ENCODE data around the gene ITIH5. TPM values are rescaled to one million over a fixed set of nuclear protein-coding genes. Genes with fewer than 3 reads are reported as not detected.
A peak's percentile ranks its signal among the peaks of the same experiment; 100 is the strongest.
"Not testable (repeated sequence)": the region's sequence is repeated elsewhere in the genome, so short reads cannot be mapped to it uniquely, and the experiment has no call there.

The ITIH5 gene
- total RNA-seq (2014; rRNA removed; shearing (Covaris generic); ENCODE audit: low replicate concordance): 0.44 TPM in 1 of 2 replicates, not detected in the other

DNA sequence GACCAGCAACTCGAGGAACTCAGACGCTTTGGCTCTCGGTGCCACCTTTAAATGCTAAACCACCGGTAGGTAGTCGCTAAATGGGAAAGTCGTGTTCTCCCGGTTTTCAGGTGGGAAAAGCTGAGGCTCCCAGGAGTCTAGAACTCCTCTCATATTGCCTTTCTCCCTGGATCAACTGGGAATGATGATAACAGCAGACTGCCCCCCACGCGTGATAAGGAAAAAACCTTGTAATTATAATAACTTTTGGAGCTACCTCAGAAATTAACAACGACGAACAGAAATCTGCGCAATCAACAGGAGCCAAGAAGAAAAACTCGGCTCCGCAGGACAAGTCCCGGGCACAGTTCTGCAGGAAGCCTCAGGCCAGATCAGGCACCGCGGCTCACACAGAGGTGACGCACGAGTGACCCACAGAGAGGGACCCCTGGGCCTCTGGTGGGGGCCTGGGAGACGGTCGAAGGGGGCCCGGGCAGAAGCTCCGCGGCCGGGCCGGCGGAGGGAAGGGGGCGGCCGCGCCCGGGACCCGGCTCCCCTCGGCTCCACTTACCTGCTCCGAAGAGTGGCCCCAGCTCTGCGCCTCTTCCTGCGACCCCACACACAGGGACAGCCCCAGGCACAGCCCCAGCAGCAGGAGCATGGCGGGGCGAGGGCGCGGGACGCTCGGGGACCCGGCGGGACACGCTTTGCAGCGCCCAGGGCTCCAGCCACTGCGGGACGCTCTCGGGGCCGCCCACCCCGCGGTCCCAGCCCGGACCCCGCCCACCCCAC lies at the start of gene ITIH5:
ITIH5 (minus strand) TSS at position 714 of the 771 bp plus-strand sequence; CDS start at position 640, 74 bp downstream.
- H3K27me3 ChIP-seq: peaks cover 35% of the 10 kb centered on the region
- peak within 1 kb of the TSS; percentile 6; the same call in 1 of the 2 replicates for H3K4me3 ChIP-seq
- no peaks in the 10 kb centered on the region for H3K9me3 ChIP-seq
- DNase-seq: no peak
- no peaks in the 10 kb centered on the region for H3K36me3 ChIP-seq

DNA sequence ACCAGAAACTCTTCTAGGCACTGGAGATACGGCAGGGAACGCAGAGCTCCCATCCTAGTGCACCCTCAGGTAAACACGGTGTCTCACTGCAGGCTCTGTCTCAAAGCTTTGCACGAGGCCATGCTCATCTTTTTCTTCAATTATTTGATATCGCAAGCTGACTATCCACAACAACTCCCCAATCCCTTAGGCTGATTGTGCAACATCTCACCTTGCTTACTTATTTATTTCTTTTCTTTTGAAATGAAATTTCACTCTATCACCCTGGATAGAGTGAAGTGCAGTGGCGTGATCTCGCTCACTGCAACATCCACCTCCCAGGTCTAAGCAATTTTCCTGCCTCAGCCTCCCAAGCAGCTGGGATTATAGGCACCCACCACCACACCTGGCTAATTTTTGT lies 48.7 kb upstream of the ITIH5 start:
- no peak overlapping the region for H3K4me3 ChIP-seq
- H3K27me3 ChIP-seq: no peaks in the 10 kb centered on the region
- DNase-seq: no peak
- no peaks in the 10 kb centered on the region for H3K9me3 ChIP-seq
- H3K36me3 ChIP-seq: no peaks in the 10 kb centered on the region

GRCh38 chr10:7711075-7711474 lies 44.3 kb upstream of the ITIH5 start:
- H3K4me3 ChIP-seq, H3K9me3 ChIP-seq, H3K27me3 ChIP-seq, DNase-seq, H3K36me3 ChIP-seq: not testable (repeated sequence)

DNA sequence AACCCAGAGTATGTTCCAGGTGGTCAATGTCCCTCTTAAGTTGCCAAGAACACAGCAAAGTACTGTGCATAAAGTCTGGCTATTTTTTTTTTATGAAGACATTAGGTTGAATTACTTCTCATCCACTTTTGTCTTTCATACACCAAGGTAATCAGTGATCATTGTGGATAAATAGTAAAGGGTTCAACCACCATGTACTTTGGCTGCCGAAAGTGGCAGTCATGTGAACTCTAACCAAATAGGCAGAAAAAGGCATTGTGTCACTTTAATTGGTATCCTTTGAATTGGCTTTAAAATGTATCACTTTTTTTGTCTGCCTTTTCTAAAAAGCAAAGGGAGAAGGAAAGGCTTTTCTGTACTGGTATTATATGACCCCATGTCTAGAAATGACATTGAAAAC lies 43.7 kb upstream of the ITIH5 start:
- H3K9me3 ChIP-seq: no peaks in the 10 kb centered on the region
- no peaks in the 10 kb centered on the region for H3K36me3 ChIP-seq
- H3K4me3 ChIP-seq: no peak overlapping the region
- no peak for DNase-seq
- peaks cover 7% of the 10 kb centered on the region; the same call in 1 of the 2 replicates for H3K27me3 ChIP-seq

DNA sequence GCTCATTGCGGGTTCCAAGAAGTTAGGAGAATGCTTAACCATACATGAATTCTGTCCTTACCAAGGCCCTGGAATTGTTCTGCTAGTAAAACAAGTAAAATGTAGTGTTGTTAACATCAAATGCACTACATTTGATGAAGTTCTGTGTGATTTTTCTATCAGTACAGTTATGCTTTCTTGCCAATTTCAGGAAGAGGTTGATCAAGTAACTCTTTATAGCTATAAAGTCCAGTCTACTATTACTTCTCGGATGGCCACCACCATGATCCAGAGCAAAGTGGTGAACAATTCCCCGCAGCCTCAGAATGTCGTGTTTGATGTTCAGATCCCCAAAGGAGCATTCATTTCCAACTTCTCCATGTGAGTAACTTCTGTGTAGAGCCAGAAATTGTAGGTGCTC lies 42.1 kb upstream of the ITIH5 start:
- Histone ChIP-seq H3K27me3 (peaks cover 8% of the 10 kb centered on the region; the same call in 1 of the 2 replicates), H3K9me3 (no peaks in the 10 kb centered on the region), H3K4me3 (no peak overlapping the region), H3K36me3 (no peaks in the 10 kb centered on the region)
- DNase-seq: no peak

- Histone ChIP-seq H3K36me3 (no peaks in the 10 kb centered on the region), H3K9me3 (no peaks in the 10 kb centered on the region), H3K27me3 (peaks cover 16% of the 10 kb centered on the region; the same call in 1 of the 2 replicates), H3K4me3 (no peak overlapping the region)
- no peak for DNase-seq
These were observed 41.3 kb upstream of the ITIH5 start for GRCh38 chr10:7707858-7708622.

- Histone ChIP-seq H3K4me3 (no peak overlapping the region), H3K36me3 (no peaks in the 10 kb centered on the region), H3K9me3 (no peaks in the 10 kb centered on the region), H3K27me3 (peaks cover 18% of the 10 kb centered on the region; the same call in 1 of the 2 replicates)
- DNase-seq: no peak
These were observed 40.3 kb upstream of the ITIH5 start for GRCh38 chr10:7707102-7707501.

DNA sequence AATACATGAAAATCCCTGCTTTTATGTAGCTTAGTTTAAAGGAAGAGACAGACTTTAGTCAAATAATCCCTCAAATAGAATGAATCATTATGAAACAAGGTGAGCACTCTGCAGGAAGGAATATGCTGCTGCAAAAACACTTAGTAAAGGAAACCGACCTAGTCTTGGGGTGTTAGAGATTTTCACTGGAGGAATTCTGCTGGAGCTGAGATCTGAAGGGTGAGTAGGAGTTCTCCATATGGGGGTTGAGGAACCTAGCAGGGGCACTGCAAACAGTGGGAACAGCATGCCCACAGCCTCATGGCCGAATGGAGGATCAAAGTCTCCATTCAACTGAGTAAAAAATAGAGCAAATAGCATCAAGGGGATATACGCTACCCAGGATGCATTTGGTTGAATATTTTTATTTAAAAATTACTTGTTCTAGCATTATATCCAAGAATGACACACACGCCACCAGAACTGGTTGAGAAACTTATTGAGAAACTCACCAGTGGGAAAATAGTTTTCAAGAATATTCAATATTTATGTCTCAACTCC lies 39.8 kb upstream of the ITIH5 start:
- H3K4me3 ChIP-seq: no peak overlapping the region
- H3K9me3 ChIP-seq: no peaks in the 10 kb centered on the region
- no peak for DNase-seq
- peaks cover 18% of the 10 kb centered on the region; the same call in 1 of the 2 replicates for H3K27me3 ChIP-seq
- no peaks in the 10 kb centered on the region for H3K36me3 ChIP-seq

DNA sequence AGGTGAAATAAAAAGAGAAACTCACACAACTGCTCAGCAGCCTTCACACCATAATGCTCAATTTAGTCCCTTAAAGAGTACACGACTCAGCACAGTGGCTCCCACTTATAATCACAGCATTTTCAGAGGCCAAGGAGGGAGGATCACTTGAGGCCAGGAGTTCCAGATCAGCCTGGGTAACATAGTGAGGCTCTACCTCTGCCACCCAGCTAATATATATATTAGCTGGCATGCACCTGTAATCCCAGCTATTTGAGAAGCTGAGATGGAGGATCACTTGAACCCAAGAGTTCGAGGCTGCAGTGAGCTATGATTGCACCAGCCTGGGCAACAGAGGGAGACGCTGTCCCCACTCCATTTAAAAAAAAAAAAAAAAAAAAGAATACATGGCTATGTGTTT lies 38.6 kb upstream of the ITIH5 start:
- no peak for DNase-seq
- peaks cover 18% of the 10 kb centered on the region; the same call in 1 of the 2 replicates for H3K27me3 ChIP-seq
- no peaks in the 10 kb centered on the region for H3K9me3 ChIP-seq
- H3K4me3 ChIP-seq: no peak overlapping the region
- H3K36me3 ChIP-seq: no peaks in the 10 kb centered on the region

DNA sequence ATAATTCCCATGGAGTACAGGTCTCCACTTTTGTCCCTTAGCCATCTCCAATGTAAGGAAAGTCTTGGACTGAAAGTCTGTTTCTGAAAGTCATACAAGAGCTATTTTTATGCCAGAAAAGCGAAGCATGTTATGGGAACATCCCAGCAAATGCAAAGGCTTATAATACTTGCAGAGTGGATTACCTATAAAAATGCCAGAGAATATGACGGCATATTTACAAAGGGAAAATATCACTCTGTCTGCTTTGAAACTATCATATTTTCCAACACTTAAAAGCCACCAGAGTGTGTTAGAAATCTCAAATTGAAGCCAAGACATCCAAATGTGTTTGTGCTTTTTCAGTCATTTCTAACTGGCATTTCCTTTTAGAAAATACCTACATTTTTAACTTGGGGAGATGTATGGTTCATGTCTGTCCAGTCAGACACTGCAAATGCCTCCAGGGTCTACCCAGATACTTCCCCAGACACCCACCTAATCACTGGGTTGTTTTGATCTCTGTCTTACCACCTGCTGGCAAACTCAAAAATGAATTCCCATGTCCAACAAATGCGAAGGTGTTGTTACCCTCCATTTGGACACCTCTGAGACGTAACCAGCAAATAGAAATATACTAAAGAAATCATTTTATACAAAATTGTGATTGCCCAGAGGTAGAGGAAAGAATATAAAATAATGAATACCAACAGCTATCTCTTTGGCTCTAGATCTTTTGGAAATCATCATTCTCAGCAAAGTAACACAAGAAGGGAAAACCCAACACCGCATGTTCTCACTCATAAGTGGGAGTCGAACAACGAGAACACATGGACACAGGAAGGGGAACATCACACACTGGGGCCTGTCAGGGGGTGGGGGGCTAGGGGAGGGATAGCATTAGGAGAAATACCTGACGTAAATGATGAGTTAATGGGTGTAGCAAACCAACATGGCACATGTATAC lies 37.6 kb upstream of the ITIH5 start:
- Histone ChIP-seq H3K4me3 (no peak overlapping the region), H3K36me3 (no peaks in the 10 kb centered on the region)
- no peak for DNase-seq

DNA sequence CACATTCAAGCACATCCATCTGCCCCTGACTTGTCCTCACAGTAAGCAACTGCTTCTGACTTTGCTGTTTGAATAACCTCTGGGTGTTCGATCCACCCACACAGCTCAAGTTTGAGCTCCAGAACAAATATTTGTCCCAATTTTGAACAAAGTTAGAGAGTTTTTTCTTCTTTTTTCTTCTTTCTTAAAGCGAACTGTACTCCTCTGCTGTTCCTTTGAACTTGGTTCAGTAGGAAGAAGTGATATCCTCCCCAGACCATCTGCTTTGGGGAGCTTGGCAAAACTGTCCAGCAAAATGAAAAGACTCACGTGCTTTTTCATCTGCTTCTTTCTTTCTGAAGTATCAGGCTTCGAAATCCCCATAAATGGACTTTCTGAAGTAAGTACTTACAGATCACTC lies 36.4 kb upstream of the ITIH5 start, which contains the start of gene ITIH2:
ITIH2 (plus strand) TSS at position 177 of the 400 bp plus-strand sequence; CDS start at position 296, 119 bp downstream.
- peaks cover 18% of the 10 kb centered on the region; the same call in 1 of the 2 replicates for H3K27me3 ChIP-seq
- no peak within 1 kb of the TSS for H3K4me3 ChIP-seq
- no peaks in the 10 kb centered on the region for H3K9me3 ChIP-seq
- H3K36me3 ChIP-seq: no peaks in the 10 kb centered on the region
- no peak for DNase-seq

More for the DNA sequence above, 37.6 kb upstream of the ITIH5 start:
- H3K9me3 ChIP-seq: no peaks in the 10 kb centered on the region
- H3K27me3 ChIP-seq: peaks cover 18% of the 10 kb centered on the region; the same call in 1 of the 2 replicates

GRCh38 chr10:7702288-7702812 lies 35.6 kb upstream of the ITIH5 start:
- no peak overlapping the region for H3K4me3 ChIP-seq
- peaks cover 18% of the 10 kb centered on the region; the same call in 1 of the 2 replicates for H3K27me3 ChIP-seq
- no peak for DNase-seq
- H3K9me3 ChIP-seq: no peaks in the 10 kb centered on the region
- no peaks in the 10 kb centered on the region for H3K36me3 ChIP-seq

DNA sequence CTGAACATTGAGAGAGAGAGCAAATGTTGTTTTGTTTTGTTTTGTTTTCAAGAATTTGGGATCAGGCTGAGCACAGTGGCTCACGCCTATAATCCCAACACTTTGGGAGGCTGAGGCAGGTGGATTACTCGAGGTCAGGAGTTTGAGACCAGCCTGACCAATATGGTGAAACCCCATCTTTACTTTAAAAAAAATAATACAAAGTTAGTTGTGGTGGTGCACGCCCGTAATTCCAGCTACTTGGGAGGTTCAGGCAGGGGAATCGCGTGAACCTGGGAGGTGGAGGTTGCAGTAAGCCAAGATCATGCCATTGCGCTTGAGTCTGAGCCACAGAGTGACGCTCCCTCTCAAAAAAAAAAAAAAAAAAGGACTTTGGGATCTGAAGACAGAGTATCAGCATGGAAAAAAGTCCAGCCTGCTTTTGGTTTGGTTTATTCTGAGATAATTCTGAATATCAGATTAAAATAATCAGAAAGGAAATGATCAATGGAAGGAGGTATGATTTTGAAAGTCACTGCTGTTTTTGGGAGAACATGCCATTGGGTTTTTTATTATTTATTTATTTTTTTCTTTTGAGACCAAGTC lies 34.5 kb upstream of the ITIH5 start:
- no peaks in the 10 kb centered on the region for H3K36me3 ChIP-seq
- H3K9me3 ChIP-seq: no peaks in the 10 kb centered on the region
- H3K27me3 ChIP-seq: peaks cover 14% of the 10 kb centered on the region; the same call in 1 of the 2 replicates
- H3K4me3 ChIP-seq: no peak overlapping the region
- no peak for DNase-seq

DNA sequence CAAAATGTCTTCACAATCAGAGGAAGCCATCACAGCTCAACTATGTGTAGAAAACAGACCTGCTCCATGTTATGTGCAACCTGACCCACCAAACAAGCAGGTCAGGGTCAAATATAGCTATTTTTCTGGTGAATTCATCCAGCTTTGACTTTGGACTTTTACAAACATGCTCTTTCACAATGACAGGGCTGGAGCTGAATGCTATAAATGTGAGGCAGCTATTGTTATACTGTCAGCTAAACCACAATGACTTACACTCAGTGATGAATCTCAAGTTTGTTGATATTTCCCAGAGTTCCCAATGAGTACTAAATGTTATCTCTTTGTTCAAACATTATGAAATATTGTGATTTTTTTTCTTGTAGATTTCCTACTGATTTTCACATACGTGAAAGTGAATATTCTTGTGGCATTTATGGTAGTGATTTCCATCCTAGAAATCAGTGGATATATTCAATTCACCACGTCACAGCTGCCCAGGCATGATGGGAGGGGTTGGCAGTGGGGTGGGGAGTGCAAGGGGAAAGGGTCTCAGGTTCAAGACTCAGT lies 33.9 kb upstream of the ITIH5 start:
- H3K4me3 ChIP-seq: no peak overlapping the region
- DNase-seq: no peak
- peaks cover 11% of the 10 kb centered on the region; the same call in 1 of the 2 replicates for H3K27me3 ChIP-seq
- H3K9me3 ChIP-seq: no peaks in the 10 kb centered on the region
- no peaks in the 10 kb centered on the region for H3K36me3 ChIP-seq

GRCh38 chr10:7697426-7697825 lies 30.7 kb upstream of the ITIH5 start:
- Histone ChIP-seq H3K36me3 (no peaks in the 10 kb centered on the region), H3K4me3 (no peak overlapping the region), H3K9me3 (no peaks in the 10 kb centered on the region), H3K27me3 (0 out of 2 replicates have a peak, but pooled peaks cover 2% of the 10 kb centered on the region)
- peak; percentile 4 for DNase-seq
